Activated CD4-positive, alpha-beta T cell treated with anti-CD3 and anti-CD28 coated beads for 1 hour (primary cell): ENCODE results near the gene TPSB2.

ENCODE experiments used
- DNase-seq: peaks from one replicate; pipeline ENCODE4 v3.0.0-alpha.2; 2020

The TPSB2 gene

GRCh38 chr16:1218930-1219611, 10.9 kb downstream of the TPSB2 start:
- DNase-seq: no peak

GRCh38 chr16:1218061-1218929, 11.7 kb downstream of the TPSB2 start:
- DNase-seq: no peak

DNA sequence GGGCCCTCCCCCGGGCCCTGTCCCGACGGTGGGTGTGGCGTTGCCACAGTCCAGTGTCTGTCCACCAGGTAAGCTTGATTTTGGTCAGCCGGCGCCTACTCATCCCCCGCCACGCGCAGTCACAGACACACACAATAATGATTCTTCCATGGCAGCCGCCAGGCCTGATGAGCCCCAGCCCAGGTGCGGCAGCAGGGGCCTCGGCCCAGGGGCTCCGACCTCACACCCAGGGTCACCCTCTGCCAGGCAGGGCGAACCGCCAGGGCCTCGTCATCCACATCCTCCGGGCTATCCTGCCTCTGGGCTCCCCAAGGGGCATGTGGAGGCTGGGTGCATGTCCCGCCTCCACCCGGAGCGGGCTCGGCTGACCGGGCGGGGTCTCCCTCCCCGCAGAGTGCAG, 12.5 kb downstream of the TPSB2 start:
- no peak for DNase-seq

GRCh38 chr16:1216681-1217400, 13.1 kb downstream of the TPSB2 start:
- DNase-seq: no peak

- no peak for DNase-seq
Measured at GRCh38 chr16:1216296-1216619, 13.7 kb downstream of the TPSB2 start.

DNA sequence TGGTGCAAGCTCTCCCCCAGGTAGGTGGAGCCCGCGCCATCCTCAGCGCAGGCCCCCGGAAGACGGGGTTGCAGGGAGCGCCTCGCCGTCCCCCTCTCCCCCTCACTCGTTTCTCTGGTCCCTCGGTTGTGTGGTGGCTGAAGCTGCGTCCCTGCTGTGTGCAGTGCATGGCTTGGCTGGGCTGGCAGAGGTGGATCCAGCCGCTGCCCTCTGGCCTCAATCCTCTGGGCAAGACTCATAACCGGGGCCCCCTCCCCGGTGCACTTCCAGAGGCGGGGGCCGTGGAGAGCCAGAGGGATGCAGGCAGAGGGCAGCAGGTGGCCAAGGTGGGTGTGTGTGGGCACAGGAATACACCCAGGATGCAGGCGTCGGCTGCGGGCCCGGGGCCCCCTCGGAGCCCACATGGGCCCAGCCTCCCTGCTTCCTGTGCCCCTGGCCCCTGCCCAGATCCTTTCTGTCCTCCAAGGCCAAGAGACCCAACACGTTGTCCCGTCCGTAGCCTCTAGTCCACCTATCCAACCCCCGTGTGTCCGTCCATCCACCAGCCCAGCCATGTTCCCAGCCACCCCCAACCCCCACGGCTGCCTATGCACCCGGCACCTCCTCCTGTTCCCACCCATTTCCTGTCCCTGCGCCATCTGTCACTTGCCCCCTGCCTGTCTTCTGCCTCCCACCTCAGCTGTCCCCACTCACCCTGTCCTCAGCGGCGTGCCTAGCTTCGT, 14.2 kb downstream of the TPSB2 start:
- no peak for DNase-seq

GRCh38 chr16:1214719-1215118, 15.3 kb downstream of the TPSB2 start:
- no peak for DNase-seq

DNA sequence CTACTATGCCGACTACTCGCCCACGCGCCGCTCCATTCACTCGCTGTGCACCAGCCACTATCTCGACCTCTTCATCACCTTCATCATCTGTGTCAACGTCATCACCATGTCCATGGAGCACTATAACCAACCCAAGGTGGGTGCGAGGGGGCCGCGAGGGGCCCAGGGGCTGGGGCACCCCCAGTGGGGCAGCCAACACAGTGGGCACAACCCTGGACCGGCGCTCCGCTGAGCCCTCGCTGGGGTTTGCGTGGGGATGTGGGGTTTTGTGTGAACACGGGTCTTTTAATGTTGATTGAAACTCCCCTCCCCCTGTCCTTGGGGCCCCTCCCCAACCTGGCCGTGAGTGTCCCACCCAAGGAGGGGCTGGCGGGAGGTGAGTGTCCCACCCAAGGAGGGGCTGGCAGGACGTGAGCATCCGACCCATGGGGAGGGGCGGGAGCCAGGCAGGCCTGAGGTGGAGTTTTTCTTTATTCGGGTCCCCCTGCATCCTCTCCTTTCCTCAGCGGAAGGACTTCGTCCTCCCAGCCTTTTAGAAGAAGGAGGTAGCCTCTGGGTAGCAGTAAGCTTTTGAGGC, 16.1 kb downstream of the TPSB2 start:
- no peak for DNase-seq

DNA sequence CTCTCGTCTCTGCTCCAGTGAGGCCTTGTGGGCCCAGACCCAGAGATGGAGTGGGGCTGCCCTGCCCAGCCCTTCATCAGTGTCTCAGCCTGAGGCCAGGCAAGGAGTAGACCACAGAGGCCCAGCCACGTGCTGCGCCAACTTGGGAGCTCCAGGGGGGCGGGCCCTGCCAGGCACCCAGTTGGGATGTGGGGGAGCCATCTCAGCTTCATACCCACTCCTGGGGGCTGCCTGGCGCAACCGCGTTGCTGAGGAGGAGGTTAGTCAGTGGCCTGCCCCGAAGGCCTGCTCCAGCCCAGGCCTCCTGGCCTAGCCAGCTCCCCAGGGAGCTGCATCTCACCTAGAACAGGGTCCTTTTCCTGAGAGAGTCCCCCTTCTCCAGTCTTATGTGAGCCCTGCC, 16.8 kb downstream of the TPSB2 start:
- DNase-seq: no peak

GRCh38 chr16:1212616-1213194, 17.3 kb downstream of the TPSB2 start:
- DNase-seq: no peak

DNA sequence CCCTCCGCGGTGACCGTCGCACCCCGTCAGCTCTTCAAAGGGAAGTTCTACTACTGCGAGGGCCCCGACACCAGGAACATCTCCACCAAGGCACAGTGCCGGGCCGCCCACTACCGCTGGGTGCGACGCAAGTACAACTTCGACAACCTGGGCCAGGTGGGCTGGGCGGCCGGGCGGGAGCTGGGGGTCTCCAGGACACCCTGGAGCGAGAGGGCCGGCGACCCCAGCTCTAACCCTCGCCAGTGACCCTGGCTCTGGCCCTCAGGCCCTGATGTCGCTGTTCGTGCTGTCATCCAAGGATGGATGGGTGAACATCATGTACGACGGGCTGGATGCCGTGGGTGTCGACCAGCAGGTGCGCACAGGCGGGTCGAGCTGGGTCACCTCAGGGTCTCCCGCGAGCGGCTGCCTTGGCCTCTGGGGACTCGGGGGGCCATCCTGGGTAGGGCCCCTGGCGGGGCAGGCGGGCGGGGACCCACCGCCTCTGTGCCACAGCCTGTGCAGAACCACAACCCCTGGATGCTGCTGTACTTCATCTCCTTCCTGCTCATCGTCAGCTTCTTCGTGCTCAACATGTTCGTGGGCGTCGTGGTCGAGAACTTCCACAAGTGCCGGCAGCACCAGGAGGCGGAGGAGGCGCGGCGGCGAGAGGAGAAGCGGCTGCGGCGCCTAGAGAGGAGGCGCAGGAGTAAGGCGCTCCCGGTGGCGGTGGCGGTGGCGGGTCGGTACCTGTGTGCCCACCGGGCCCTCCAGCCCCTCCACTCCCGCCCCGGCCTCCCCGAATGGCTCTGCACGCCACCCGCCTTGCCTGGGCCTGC, 18.3 kb downstream of the TPSB2 start:
- no peak for DNase-seq

DNA sequence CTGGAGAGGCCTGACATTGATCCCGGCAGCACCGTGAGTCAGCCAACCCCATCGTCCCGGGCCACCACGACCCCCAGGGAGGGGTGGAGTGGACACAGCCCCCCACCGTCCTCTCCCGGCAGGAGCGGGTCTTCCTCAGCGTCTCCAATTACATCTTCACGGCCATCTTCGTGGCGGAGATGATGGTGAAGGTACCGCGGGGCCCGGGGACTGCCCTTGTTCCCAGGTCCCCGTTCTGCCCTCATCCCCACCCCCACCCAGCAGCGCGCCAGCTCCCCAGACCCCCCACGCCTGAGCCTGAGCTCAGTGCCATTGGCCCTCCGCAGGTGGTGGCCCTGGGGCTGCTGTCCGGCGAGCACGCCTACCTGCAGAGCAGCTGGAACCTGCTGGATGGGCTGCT, 19.5 kb downstream of the TPSB2 start:
- DNase-seq: no peak

- DNase-seq: no peak
Measured at GRCh38 chr16:1209081-1209480, 20.9 kb downstream of the TPSB2 start.

GRCh38 chr16:1208239-1208830, 21.6 kb downstream of the TPSB2 start:
- DNase-seq: no peak

DNA sequence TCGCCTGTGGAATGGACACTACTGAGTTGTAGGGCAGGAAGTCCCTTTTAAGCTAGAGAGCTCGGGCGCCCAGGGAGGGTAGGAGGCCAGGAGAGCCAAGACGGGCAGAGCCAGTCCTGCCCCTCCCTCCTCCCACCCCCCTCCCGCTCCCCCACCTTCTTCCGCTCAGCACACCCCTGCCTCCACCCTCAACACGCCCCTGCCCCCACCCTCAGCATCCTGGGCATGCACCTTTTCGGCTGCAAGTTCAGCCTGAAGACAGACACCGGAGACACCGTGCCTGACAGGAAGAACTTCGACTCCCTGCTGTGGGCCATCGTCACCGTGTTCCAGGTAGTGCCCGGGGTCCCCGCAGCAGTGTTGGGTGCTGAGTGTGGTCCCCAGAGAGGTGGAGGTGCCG, 23.2 kb downstream of the TPSB2 start:
- DNase-seq: no peak

- no peak for DNase-seq
Measured at GRCh38 chr16:1206326-1206725, 23.7 kb downstream of the TPSB2 start.

DNA sequence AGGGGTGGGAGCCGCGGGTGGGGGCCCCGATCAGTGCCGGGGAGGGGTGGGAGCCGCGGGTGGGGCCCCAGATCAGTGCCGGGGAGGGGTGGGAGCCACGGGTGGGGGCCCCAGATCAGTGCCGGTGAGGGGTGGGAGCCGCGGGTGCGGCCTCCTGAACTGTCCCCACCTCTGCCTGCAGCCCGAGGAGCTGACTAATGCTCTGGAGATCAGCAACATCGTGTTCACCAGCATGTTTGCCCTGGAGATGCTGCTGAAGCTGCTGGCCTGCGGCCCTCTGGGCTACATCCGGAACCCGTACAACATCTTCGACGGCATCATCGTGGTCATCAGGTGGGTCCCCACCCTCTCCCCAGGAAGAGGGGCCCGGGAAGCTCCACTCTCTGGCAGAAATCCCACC, 25.1 kb downstream of the TPSB2 start:
- no peak for DNase-seq

GRCh38 chr16:1202274-1202673, 27.7 kb downstream of the TPSB2 start:
- no peak for DNase-seq

DNA sequence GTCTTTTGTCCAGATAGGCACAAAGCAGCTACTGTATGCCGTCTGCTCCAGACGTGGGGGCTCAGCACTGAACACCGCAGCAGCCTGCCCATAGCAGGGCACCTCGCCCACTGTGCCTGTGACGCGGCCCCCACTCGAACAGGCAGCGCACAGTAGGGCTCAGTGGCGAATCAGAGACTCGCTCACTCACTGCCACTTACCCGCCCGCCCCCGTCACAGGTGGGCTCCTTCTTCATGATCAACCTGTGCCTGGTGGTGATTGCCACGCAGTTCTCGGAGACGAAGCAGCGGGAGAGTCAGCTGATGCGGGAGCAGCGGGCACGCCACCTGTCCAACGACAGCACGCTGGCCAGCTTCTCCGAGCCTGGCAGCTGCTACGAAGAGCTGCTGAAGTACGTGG, 28.5 kb downstream of the TPSB2 start:
- no peak for DNase-seq

GRCh38 chr16:1200014-1200627, 29.9 kb downstream of the TPSB2 start:
- no peak for DNase-seq
